Activated naive CD4-positive, alpha-beta T cell treated with anti-CD3 and anti-CD28 coated beads for 36 hours (primary cell): ENCODE measurements around the gene LSG1. TPM values are rescaled to one million over a fixed set of nuclear protein-coding genes. Genes with fewer than 3 reads are reported as not detected.

Experiments used
- total RNA-seq, 2 experiments: library from RNA; stranded (reverse); gene quantifications; one replicate each; pipeline ENCODE4 v1.2.3, GENCODE V29; 2021

Gene LSG1
- total RNA-seq, 2 experiments from 2014 or later = 26.4 to 27.0 TPM

Other genes starting within 250 kb of the LSG1 start
- gene ATP13A3, start 185.2 kb downstream of the LSG1 start, total RNA-seq = 10 to 100 TPM; 88.4 to 92.3 TPM
- 1 to 10 TPM in 1 of 2 experiments, under 1 TPM in 1; 0.93 to 1.7 TPM for gene TMEM44, start 38.8 kb downstream of the LSG1 start, total RNA-seq
- 1 to 10 TPM; 1.4 to 1.6 TPM for gene FAM43A, start 13.7 kb upstream of the LSG1 start, total RNA-seq